Heart right ventricle (tissue), 16 donors: ENCODE results near the gene CBARP. TPM values are rescaled to one million over a fixed set of nuclear protein-coding genes. Genes with fewer than 3 reads are reported as not detected.

ENCODE experiments used
- ATAC-seq, 8 donors: fragments of 200-7000 bp; cut with Tn5 transposase; one replicate each; pipeline ENCODE4 v1.9.1; 2020; ENCODE audit warnings: mild to moderate bottlenecking in 8 of 8, moderate library complexity in 8 of 8, moderate number of reproducible peaks in 1 of 8
- DNase-seq, 2 donors: peaks; one replicate each; pipeline ENCODE4 v3.0.0-alpha.2; 2020
- H3K27ac ChIP-seq, 10 donors: fragments of 200-600 bp; sonication (generic) in 2 of 10; one replicate each; pipeline versions ENCODE4 v1.5.0 to v1.8.0; 2020 to 2022; ENCODE audit warnings: mild to moderate bottlenecking in 3 of 10
- H3K27me3 ChIP-seq, 7 donors: fragments of 200-600 bp; one replicate each; pipeline ENCODE4 v1.8.0; 2021 to 2022; ENCODE audit warnings: mild to moderate bottlenecking in 2 of 7
- H3K36me3 ChIP-seq, 9 donors: fragments of 200-600 bp; sonication (generic) in 1 of 9; one replicate each; pipeline versions ENCODE4 v1.5.0 to v1.8.0; 2020 to 2022; ENCODE audit warnings: mild to moderate bottlenecking in 2 of 9
- H3K4me1 ChIP-seq, 9 donors: fragments of 200-600 bp; sonication (generic) in 1 of 9; one replicate each; pipeline versions ENCODE4 v1.5.0 to v1.8.0; 2020 to 2022; ENCODE audit warnings: mild to moderate bottlenecking in 4 of 9
- H3K4me3 ChIP-seq, 10 donors: fragments of 200-600 bp; sonication (generic) in 2 of 10; one replicate each; pipeline versions ENCODE4 v1.5.0 to v1.8.0; 2020 to 2022; ENCODE audit warnings: mild to moderate bottlenecking in 7 of 10, moderate library complexity in 2 of 10
- H3K9me3 ChIP-seq, 11 donors: fragments of 200-600 bp in 10 of 11; sonication (generic) in 2 of 11; one replicate each; pipeline versions ENCODE4 v1.5.0 to v1.8.0; 2013 to 2022; ENCODE audit warnings: mild to moderate bottlenecking in 2 of 11, control low read depth in 1 of 11, moderate library complexity in 1 of 11
- WGBS, 2 donors: extraction: QIAGEN DNeasy Blood & Tissue Kit; methylation state at CpG; one replicate each; pipeline ENCODE4 v1.1.7; 2013; ENCODE audit warnings: inconsistent platforms in 1 of 2; 5-methylcytosine and 5-hydroxymethylcytosine counted together
- intact Hi-C, 10 donors: fragments of 100-400 bp; cut with DNase I; formaldehyde crosslinking; loops; one replicate each; pipeline versions ENCODE4 v1.11.1 to v1.14.2; 2022
- polyA plus RNA-seq, 2 donors: library from polyadenylated mRNA; stranded (reverse); fragments of 200-250 nt; gene quantifications; one replicate each; pipeline ENCODE4 v1.2.3, GENCODE V29; 2013
- total RNA-seq, 10 donors: library from RNA; stranded (reverse); fragmentation: NEBNext Ultra II Directional in 3 of 10; extraction: Animal tissue kit (Norgen Biotek cat#: 25700) in 3 of 10; gene quantifications; one replicate each; pipeline versions ENCODE4 v1.2.1 to v1.2.4, GENCODE V29; 2021 to 2023
- TF ChIP-seq, protein P1 (sequence below), 9 donors: fragments of 200-600 bp; sonication (generic) in 2 of 9; IDR thresholded peaks; one replicate each; pipeline versions ENCODE4 v1.5.0 to v1.8.0; 2021 to 2022; ENCODE audit warnings: antibody characterized with exemption in 9 of 9, mild to moderate bottlenecking in 5 of 9, moderate library complexity in 1 of 9
- donor health status: Arrhythmogenic right ventricular cardiomyopathy.
- donor health status: ischemic (EF 13 %, LVEDD 7.1; RV severe dilation, severe dysfunction).
- donor health status: healthy with polysubstance abuse.
- donor health status: DM: no; HTN: yes; CAD: no.
- donor health status: DM: no; HTN: no; CAD: no.
- donor health status: ischemic (EF 25% LVEDD 6.9; RV normal size, moderate dysfunction).
- donor health status: ischemic (EF 25% LVEDD 5.7; RV mildly dilated, moderate dysfunction).
- donor health status: healthy.
- donor health status: DM: yes; HTN: yes; CAD: no.
- donor health status: Ischemic cardiomyopathy.
- donor health status: ischemic (EF 35%, LVEDD 5.7; RV mildly dilated, moderate dysfunction).
- donor health status: nonischemic (EF 11% LVEDD 7.7; RV severe dilation, severe dysfunction).
- donor health status: DM: yes; HTN: yes; CAD: no.
- donor health status: PGD.
- donor health status: ischemic (EF 29% LVEDD 5.4; RV normal size, mild dysfunction).
- donor health status: nonischemic (EF 23%, LVEDD 6.1; RV moderate dilation, normal function).

Gene CBARP
- total and polyA plus RNA-seq, 12 donors: 0.73 to 2.2 (median 1.3) TPM

DNA sequence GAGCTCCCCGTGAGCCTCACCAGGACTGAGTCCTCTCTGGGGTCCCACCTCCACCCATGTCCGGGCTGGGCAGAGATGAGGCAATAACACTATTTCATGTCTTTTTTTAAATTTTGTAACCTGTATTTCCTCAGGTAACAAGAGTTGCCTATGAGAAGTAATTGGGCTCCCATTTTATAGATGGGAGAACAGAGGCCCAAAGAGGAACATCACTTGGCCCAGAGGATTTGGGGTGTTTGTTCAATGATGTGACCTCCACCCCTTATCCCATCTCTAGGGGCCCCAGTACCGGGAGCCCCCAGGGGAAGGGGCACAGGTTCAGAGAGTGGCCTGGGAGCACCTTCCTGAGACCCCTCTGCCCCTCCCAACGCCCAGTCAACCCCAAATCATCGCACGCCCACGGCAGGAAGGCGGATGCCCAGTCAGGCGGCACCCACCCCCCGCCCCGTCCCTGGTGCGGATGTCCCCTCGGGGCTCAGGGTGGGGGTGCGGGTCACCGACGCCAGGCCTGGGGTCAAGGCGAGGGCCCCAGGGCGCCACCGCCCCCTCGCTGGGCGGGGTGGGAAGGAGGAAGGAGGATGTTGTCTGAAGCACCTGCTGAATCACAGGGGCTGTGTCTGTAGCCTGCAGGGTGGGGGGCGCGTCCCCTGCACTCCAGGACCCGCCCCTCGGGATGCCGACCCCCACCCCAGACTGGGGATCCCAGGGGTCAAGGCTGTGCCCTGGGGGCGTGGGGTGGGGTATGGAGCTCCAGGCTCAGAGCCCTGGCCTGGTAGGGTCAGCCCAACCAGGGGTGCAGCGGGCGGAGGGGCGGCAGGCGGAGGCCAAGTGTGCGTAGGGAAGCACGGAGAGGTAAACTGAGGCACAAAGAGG, 22.3 kb upstream of the CBARP start:
- Histone ChIP-seq H3K27ac (peak overlapping the region; percentile 85 to 100 (median 98)), H3K9me3 (no peaks in the 10 kb centered on the region), H3K36me3 (peaks cover 9 to 42% (median 32%) of the 10 kb centered on the region in 9 donors), H3K4me3 (peak overlapping the region in 9 of 10 donors; percentile 24 to 96 (median 69)), H3K4me1 (peaks cover 41 to 84% (median 76%) of the 10 kb centered on the region in 9 donors), H3K27me3 (no peaks in the 10 kb centered on the region)
- 18 to 22% methylated on average over 33 of the region's 33 CpGs for WGBS, 2 donors
- intact Hi-C loops: no loop called here
- no peak for DNase-seq
- peak in 7 of 8 donors; percentile 1 to 18 (median 4) for ATAC-seq
- TF ChIP-seq, protein P1, sequence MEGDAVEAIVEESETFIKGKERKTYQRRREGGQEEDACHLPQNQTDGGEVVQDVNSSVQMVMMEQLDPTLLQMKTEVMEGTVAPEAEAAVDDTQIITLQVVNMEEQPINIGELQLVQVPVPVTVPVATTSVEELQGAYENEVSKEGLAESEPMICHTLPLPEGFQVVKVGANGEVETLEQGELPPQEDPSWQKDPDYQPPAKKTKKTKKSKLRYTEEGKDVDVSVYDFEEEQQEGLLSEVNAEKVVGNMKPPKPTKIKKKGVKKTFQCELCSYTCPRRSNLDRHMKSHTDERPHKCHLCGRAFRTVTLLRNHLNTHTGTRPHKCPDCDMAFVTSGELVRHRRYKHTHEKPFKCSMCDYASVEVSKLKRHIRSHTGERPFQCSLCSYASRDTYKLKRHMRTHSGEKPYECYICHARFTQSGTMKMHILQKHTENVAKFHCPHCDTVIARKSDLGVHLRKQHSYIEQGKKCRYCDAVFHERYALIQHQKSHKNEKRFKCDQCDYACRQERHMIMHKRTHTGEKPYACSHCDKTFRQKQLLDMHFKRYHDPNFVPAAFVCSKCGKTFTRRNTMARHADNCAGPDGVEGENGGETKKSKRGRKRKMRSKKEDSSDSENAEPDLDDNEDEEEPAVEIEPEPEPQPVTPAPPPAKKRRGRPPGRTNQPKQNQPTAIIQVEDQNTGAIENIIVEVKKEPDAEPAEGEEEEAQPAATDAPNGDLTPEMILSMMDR (IDR thresholded peaks at IDR 0.05): no peak

DNA sequence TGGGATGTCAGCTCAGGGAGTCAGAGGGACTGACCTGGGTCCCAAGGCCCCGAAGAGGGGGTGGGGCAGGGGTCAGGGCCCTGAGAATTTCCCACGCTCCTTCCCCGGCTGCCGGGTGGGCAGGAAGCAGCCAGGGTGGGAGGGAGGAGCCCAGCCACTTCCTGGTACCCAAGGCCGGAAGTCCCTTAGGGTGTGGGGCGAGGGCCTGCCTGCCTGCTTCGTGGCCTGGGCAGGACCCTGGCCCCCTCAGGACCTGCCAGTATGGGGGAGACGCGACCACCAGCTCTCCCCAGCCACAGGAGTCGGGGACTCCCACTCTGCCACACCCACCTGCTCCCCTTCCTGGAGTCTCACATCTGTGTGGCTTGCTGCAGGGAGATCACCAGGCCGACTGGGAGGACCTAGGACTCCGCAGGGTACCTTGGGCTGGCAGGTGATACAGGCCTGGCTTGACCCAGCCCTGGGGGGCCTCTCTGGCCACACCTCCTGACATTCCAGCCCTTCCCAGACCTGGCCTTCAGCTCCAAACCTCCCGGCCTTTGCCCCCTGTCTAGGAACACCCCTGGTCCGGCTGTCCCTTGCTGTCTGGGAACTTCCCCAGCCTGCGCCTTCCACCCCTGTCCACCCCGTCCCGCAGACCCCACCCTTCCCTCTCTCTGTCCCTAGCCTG, 21.5 kb upstream of the CBARP start:
- H3K4me3 ChIP-seq: peak overlapping the region in 8 of 10 donors; percentile 2 to 96 (median 34)
- peak overlapping the region; percentile 85 to 100 (median 98) for H3K27ac ChIP-seq
- peak; percentile 14 to 65 (median 46) for ATAC-seq
- no peaks in the 10 kb centered on the region for H3K9me3 ChIP-seq
- DNase-seq: peak; percentile 85 to 88
- H3K4me1 ChIP-seq: peaks cover 46 to 88% (median 81%) of the 10 kb centered on the region in 9 donors
- WGBS, 2 donors: 22 to 36% methylated on average over 17 of the region's 17 CpGs
- TF ChIP-seq, protein P1 (IDR thresholded peaks at IDR 0.05): peak in 1 of 9 donors; percentile 6
- H3K27me3 ChIP-seq: no peaks in the 10 kb centered on the region
- peaks cover 15 to 50% (median 40%) of the 10 kb centered on the region in 9 donors for H3K36me3 ChIP-seq
- intact Hi-C loops: no loop called here

DNA sequence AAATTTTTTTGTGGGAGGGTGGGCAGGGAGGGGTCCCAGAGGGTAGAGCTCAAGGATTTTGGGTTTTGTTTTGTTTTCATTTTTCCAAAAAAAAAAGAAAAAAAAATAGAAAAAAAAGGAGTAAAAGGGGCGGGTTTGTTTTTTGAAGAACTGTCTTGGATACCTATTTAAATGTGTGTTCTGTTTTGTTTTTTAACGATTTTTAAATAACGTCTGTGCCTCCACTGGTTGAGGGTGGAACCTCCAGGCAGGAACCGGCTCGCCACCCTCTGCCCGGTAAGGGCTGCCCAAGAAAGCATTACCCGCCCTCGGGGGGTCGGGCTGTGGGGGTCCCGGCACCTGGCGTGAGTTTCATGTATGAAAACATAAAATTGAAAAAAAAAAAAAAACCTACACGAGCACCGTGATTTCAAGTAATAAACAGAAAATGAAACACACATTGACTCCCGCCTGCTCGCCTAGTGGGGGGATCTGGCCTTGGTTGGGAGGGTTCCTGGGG, 21.0 kb upstream of the CBARP start:
- peaks cover 52 to 94% (median 87%) of the 10 kb centered on the region in 9 donors for H3K4me1 ChIP-seq
- peak overlapping the region; percentile 85 to 100 (median 98) for H3K27ac ChIP-seq
- TF ChIP-seq, protein P1 (IDR thresholded peaks at IDR 0.05): no peak
- DNase-seq: no peak
- no peaks in the 10 kb centered on the region for H3K27me3 ChIP-seq
- WGBS, 2 donors: 29 to 45% methylated on average over 15 of the region's 15 CpGs
- peaks cover 15 to 56% (median 46%) of the 10 kb centered on the region in 9 donors for H3K36me3 ChIP-seq
- no peaks in the 10 kb centered on the region for H3K9me3 ChIP-seq
- intact Hi-C loops: no loop called here
- H3K4me3 ChIP-seq: peak overlapping the region in 8 of 10 donors; percentile 2 to 96 (median 34)
- ATAC-seq: no peak

DNA sequence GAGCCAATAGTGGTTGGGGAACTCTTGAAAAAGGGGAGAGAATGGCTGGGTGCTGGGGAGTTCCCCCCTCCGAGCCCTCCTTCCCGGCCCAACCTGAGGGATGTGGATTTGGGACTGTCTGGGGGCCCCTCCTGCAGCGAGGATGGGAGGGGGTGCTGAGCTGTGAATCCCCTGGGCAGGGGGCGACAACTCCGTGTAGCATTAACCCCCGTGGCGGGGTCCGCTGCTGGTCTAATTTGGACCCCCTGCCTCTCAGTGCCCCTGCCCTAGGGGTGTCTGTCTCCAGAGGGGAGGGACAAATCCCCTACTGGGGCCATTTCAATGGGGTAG, 20.3 kb upstream of the CBARP start:
- Histone ChIP-seq H3K4me3 (peak overlapping the region in 5 of 10 donors; percentile 7 to 76 (median 11)), H3K36me3 (peaks cover 15 to 61% (median 48%) of the 10 kb centered on the region in 9 donors), H3K9me3 (no peaks in the 10 kb centered on the region), H3K27ac (peak overlapping the region; percentile 85 to 100 (median 98)), H3K4me1 (peaks cover 57 to 97% (median 93%) of the 10 kb centered on the region in 9 donors), H3K27me3 (no peaks in the 10 kb centered on the region)
- intact Hi-C loops: no loop called here
- WGBS, 2 donors: 69 to 70% methylated on average over 8 of the region's 8 CpGs
- ATAC-seq (no peak), DNase-seq (no peak)
- TF ChIP-seq, protein P1 (IDR thresholded peaks at IDR 0.05): no peak
